Naive thymus-derived CD4-positive, alpha-beta T cell (primary cell): ENCODE data around the gene TRIO. TPM values are rescaled to one million over a fixed set of nuclear protein-coding genes. Genes with fewer than 3 reads are reported as not detected.
A peak's percentile ranks its signal among the peaks of the same experiment; 100 is the strongest.

Experiments
- ATAC-seq: fragments of 150-1000 bp; cut with Tn5 transposase; 2 replicates; pipeline ENCODE4 v1.10.0; 2021; ENCODE audit warnings: mild to moderate bottlenecking, moderate library complexity
- CTCF ChIA-PET: fragments of 350-600 bp; sonication (Branson Sonifier 250); formaldehyde crosslinking; loops from one replicate; lab custom pipeline; 2021; ENCODE audit warnings: antibody characterized with exemption; lab: Charles Lee
- POLR2A ChIA-PET: fragments of 350-600 bp; sonication (Branson Sonifier 250); formaldehyde crosslinking; loops from one replicate; lab custom pipeline; 2021; ENCODE audit warnings: antibody characterized with exemption, inconsistent platforms; lab: Charles Lee
- DNase-seq, 9 donors: peaks; one replicate each; pipeline versions ENCODE4 v3.0.0 to v3.0.0-alpha.2; 2020 to 2022; ENCODE audit warnings: mixed read lengths in 1 of 9
- H3K27ac ChIP-seq: one replicate; pipeline ENCODE4 v1.7.0; 2013; ENCODE audit warnings: mild to moderate bottlenecking, low read depth, low read length, moderate library complexity
- H3K27me3 ChIP-seq, 2 donors: one replicate each; pipeline ENCODE4 v1.7.0; 2013; ENCODE audit warnings: low read length in 2 of 2, mild to moderate bottlenecking in 2 of 2, moderate library complexity in 2 of 2; ENCODE audit not compliant: control insufficient read depth in 2 of 2, insufficient read depth in 2 of 2
- H3K36me3 ChIP-seq, 3 experiments: 1 replicate in 2 of 3; 2 replicates in 1 of 3; pipeline ENCODE4 v1.7.0; 2013; ENCODE audit warnings: low read length in 3 of 3, mild to moderate bottlenecking in 3 of 3, moderate library complexity in 1 of 3; ENCODE audit not compliant: insufficient read depth in 3 of 3, control insufficient read depth in 2 of 3
- H3K4me1 ChIP-seq, 2 donors: one replicate each; pipeline ENCODE4 v1.7.0; 2013; ENCODE audit warnings: low read length in 2 of 2, mild to moderate bottlenecking in 2 of 2, moderate library complexity in 1 of 2; ENCODE audit not compliant: control insufficient read depth in 2 of 2, insufficient read depth in 2 of 2
- H3K4me3 ChIP-seq: 2 replicates; pipeline ENCODE4 v1.7.0; 2013; ENCODE audit warnings: mild to moderate bottlenecking, low read length
- H3K9me3 ChIP-seq, 3 experiments: 1 replicate in 2 of 3; 2 replicates in 1 of 3; pipeline ENCODE4 v1.7.0; 2013; ENCODE audit warnings: low read length in 3 of 3; ENCODE audit not compliant: control insufficient read depth in 2 of 3
- H3K27ac Mint-ChIP-seq, 9 donors: one replicate each; pipeline ENCODE4 v1.8.0; 2020 to 2022; ENCODE audit warnings: mixed read lengths in 9 of 9, mild to moderate bottlenecking in 8 of 9, moderate library complexity in 5 of 9, inconsistent platforms in 2 of 9
- H3K27me3 Mint-ChIP-seq, 5 donors: one replicate each; pipeline ENCODE4 v1.8.0; 2021 to 2022; ENCODE audit warnings: mixed read lengths in 5 of 5, mild to moderate bottlenecking in 1 of 5
- H3K36me3 Mint-ChIP-seq, 5 donors: one replicate each; pipeline ENCODE4 v1.8.0; 2020 to 2022; ENCODE audit warnings: mixed read lengths in 5 of 5, mild to moderate bottlenecking in 3 of 5, inconsistent platforms in 1 of 5
- H3K4me1 Mint-ChIP-seq, 7 donors: one replicate each; pipeline ENCODE4 v1.8.0; 2020 to 2022; ENCODE audit warnings: mixed read lengths in 7 of 7, mild to moderate bottlenecking in 3 of 7, inconsistent platforms in 1 of 7
- H3K4me3 Mint-ChIP-seq, 10 donors: one replicate each; pipeline ENCODE4 v1.8.0; 2020 to 2022; ENCODE audit warnings: mild to moderate bottlenecking in 10 of 10, mixed read lengths in 10 of 10, moderate library complexity in 6 of 10, inconsistent platforms in 2 of 10
- H3K9me3 Mint-ChIP-seq, 11 donors: one replicate each; pipeline ENCODE4 v1.8.0; 2020 to 2022; ENCODE audit warnings: mixed read lengths in 11 of 11, mild to moderate bottlenecking in 4 of 11, inconsistent platforms in 1 of 11, moderate library complexity in 1 of 11
- intact Hi-C, 2 donors: fragments of 100-400 bp; cut with micrococcal nuclease; formaldehyde crosslinking; loops; one replicate each; pipeline ENCODE4 v1.15.1; 2023
- polyA plus RNA-seq, 2 donors: library from polyadenylated mRNA; unstranded; fragments of 300-500 nt; fragmentation: Illumina TruSeq; gene quantifications; one replicate each; pipeline ENCODE4 v1.2.3, GENCODE V29; 2021
- total RNA-seq, 6 experiments: library from RNA in 5 of 6; stranded (reverse) in 5 of 6; gene quantifications; 1 replicate in 5 of 6; 2 replicates in 1 of 6; pipeline ENCODE4 v1.2.3 and lab custom pipeline; 2021 to 2026

TRIO gene
- total and polyA plus RNA-seq, 7 experiments from 2014 or later: 0.16 to 45.9 (median 5.7) TPM

DNA sequence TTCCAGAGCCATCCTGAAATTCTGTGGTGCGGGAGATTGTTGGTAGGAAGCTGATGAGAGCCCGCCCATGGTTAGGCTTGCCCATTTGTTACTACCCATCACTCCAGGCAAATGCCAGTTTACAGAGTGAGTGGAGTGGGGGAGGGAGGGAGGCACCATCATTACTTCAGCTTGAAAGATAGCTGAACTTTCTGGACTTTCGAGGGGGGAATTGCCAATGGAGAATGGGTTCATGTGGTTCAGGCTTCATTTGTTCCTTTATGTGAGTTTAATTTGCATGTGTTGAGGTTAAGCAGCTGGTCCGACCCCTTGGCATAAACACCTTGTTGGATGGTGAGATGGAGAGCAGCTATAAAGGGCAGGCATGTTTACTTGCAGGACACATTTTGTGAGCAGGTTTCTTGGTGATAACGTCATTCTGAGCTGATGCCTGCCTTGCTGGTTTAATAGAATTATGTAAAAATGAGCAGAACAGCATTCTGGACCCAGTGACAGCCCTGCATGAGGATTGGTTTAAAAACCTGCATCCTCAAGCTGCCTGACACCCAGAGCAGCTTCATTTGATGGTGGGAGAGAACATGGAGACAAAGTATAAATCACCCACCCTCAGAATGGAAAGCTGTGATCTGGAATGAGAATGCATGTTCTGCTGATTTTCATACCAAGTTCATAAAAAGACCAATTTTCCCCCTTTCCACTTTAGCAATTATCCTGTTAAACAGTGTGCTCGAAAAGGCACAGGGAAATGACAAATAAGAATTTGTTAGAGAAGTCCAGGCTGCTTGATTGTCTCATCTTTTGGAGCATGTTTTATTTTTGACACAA lies 106.3 kb downstream of the TRIO start:
- Mint-ChIP-seq H3K4me3 (no peak overlapping the region), H3K27me3 (peaks cover 0 to 23% (median 10%) of the 10 kb centered on the region in 5 donors), H3K36me3 (no peaks in the 10 kb centered on the region), H3K27ac (no peak overlapping the region), H3K9me3 (no peaks in the 10 kb centered on the region), H3K4me1 (peaks cover 0 to 6% (median 0%) of the 10 kb centered on the region in 7 donors)
- Histone ChIP-seq H3K9me3 (no peaks in the 10 kb centered on the region), H3K36me3 (no peaks in the 10 kb centered on the region), H3K4me3 (no peak overlapping the region), H3K27ac (no peak overlapping the region), H3K27me3 (no peaks in the 10 kb centered on the region), H3K4me1 (no peaks in the 10 kb centered on the region)
- ATAC-seq (no peak), DNase-seq (no peak)
- CTCF ChIA-PET: no interaction called here
- intact Hi-C loops: no loop called here
- POLR2A ChIA-PET: no interaction called here

DNA sequence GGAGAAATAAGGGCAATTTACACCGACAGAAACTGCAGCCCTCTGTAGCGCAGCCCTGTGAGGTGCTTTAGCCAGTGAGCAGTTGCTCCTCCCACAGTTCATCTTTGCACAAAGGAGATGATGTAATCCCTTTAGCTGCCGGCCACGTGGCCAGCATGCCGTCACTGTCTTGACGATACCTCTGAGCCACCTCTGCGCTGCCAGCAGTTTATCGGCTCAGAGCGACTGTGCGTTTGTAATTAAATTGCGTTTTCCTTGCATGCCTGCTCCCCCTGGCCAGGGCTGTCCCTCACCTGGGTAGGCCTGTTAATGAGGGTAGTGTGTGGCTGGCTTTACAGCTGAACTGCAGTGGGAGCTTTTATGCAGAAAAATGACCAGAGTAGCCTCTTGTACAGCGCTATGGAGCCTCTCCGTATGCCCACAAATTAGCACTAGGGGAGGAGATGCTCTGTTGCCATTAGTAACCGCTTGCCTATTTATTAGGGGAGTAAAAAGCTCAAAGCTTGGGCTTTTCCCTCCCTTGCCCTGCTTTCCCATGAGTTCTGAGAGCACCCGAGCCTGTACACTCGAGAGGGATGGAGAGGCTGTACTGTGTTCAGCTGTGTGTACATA lies 107.0 kb downstream of the TRIO start:
- Mint-ChIP-seq H3K36me3 (no peaks in the 10 kb centered on the region), H3K4me1 (peaks cover 0 to 6% (median 0%) of the 10 kb centered on the region in 7 donors), H3K4me3 (no peak overlapping the region), H3K27ac (no peak overlapping the region), H3K27me3 (peaks cover 0 to 23% (median 10%) of the 10 kb centered on the region in 5 donors), H3K9me3 (no peaks in the 10 kb centered on the region)
- intact Hi-C loops: no loop called here
- ATAC-seq (peak; percentile 50), DNase-seq (no peak)
- no peaks in the 10 kb centered on the region for H3K4me1 ChIP-seq
- H3K9me3 ChIP-seq: no peaks in the 10 kb centered on the region
- no peaks in the 10 kb centered on the region for H3K27me3 ChIP-seq
- POLR2A ChIA-PET: no interaction called here
- no peak overlapping the region for H3K27ac ChIP-seq
- H3K36me3 ChIP-seq: no peaks in the 10 kb centered on the region
- CTCF ChIA-PET: no interaction called here
- H3K4me3 ChIP-seq: no peak overlapping the region

DNA sequence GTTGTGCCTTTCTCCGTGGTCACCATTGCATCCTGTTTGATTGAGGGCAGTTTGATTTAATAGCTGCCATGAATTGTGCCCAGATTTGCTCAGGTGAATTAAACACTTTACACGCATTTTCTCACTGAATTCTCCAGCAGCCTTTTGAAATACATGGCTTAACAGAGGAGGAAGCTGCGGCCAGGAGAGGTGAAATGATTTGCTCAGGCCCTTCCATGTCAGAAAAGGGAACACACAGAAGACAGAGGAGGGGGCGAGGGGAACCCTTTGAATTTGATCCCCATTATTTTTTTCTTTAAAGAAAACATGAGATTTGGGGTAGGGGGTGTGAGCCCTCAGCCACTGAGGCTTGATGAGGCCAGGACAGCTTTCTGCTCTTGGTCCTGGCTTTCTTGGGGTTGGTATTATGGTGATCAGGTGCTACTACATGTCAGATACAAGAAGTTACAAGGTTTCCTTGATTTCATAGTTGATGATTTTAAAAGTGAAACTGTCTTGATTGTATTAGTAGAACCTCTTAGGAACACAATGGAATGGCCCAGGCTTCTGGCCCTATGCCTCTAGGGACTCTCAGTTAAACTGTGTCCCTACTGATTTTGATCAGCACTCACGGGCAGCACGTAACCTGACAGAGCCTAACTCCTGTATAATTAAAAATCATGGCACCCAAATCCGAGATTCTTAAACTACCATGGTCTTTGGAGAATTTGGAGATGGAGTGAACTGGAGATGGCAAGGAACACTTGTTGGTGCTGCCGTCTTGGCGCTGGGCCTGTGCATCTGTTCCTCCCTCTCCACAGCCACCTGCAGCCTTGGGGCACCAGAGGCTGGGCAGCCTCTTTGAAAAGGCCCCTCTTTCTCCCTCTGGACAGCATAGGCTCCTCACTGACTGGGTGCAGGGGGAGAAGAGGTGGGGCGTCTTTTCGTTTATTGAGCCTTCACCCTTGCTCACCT lies 107.9 kb downstream of the TRIO start:
- H3K27me3 Mint-ChIP-seq: peaks cover 0 to 26% (median 10%) of the 10 kb centered on the region in 5 donors
- DNase-seq (no peak), ATAC-seq (peak; percentile 60)
- no peak overlapping the region for H3K4me3 Mint-ChIP-seq
- peaks cover 0 to 4% (median 3%) of the 10 kb centered on the region in 11 donors for H3K9me3 Mint-ChIP-seq
- peak overlapping the region in 1 of 9 donors; percentile 49 for H3K27ac Mint-ChIP-seq
- intact Hi-C loops: no loop called here
- Histone ChIP-seq H3K36me3 (no peaks in the 10 kb centered on the region), H3K4me3 (no peak overlapping the region), H3K4me1 (no peaks in the 10 kb centered on the region), H3K27me3 (no peaks in the 10 kb centered on the region), H3K27ac (no peak overlapping the region), H3K9me3 (no peaks in the 10 kb centered on the region)
- no peaks in the 10 kb centered on the region for H3K36me3 Mint-ChIP-seq
- ChIA-PET POLR2A (no interaction called here), CTCF (no interaction called here)
- peaks cover 0 to 6% (median 0%) of the 10 kb centered on the region in 7 donors for H3K4me1 Mint-ChIP-seq

DNA sequence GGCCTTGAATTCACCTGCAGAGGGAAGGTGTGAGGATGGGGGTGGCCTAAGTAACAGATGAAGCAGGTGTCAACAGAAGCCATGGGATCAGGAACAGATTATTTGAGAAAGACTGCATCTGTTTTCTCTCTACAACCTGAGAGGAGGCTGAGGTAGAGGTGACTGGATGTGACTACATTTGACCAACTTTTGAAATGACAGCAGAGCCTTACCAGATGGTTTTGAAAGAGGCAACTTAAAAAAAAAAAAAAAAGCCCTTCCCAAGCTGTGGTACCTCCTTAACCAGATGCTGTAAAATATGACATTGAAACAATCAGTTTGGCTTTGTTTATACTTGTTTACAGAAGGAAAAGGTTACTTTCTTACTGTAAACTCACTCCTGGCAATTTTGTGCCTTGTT lies 108.6 kb downstream of the TRIO start:
- peaks cover 0 to 6% (median 5%) of the 10 kb centered on the region in 11 donors for H3K9me3 Mint-ChIP-seq
- peaks cover 0 to 24% (median 10%) of the 10 kb centered on the region in 5 donors for H3K27me3 Mint-ChIP-seq
- POLR2A ChIA-PET: no interaction called here
- DNase-seq: no peak
- Histone ChIP-seq H3K27ac (no peak overlapping the region), H3K9me3 (no peaks in the 10 kb centered on the region), H3K4me3 (no peak overlapping the region), H3K4me1 (no peaks in the 10 kb centered on the region), H3K27me3 (no peaks in the 10 kb centered on the region), H3K36me3 (no peaks in the 10 kb centered on the region)
- ATAC-seq: no peak
- CTCF ChIA-PET: no interaction called here
- H3K4me1 Mint-ChIP-seq: peaks cover 0 to 6% (median 0%) of the 10 kb centered on the region in 7 donors
- no peaks in the 10 kb centered on the region for H3K36me3 Mint-ChIP-seq
- peak overlapping the region in 1 of 9 donors; percentile 49 for H3K27ac Mint-ChIP-seq
- H3K4me3 Mint-ChIP-seq: no peak overlapping the region
- intact Hi-C loops: no loop called here

DNA sequence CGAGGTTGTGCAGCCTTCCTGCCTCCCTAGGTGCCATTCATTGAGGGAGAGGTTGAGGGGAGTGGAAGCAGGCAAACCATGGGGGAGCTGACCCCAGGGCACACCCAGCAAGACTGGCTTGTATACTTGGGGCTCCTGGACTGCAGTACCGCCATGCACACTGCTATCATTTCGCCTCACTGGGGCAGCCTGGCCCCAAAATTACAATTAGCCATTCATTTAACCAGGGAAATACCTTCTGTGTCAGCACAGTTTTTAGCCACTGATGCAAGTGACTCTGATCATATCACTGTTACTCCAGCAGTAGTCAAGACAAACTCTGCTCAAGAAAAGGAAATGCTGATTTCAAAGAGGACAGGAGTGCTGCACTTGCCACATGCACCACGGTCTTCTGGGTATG lies 109.7 kb downstream of the TRIO start:
- ATAC-seq (no peak), DNase-seq (no peak)
- H3K9me3 Mint-ChIP-seq: peaks cover 0 to 6% (median 5%) of the 10 kb centered on the region in 11 donors
- H3K27ac ChIP-seq: no peak overlapping the region
- ChIA-PET CTCF (no interaction called here), POLR2A (no interaction called here)
- H3K4me3 ChIP-seq: no peak overlapping the region
- no peaks in the 10 kb centered on the region for H3K27me3 ChIP-seq
- no peak overlapping the region for H3K4me3 Mint-ChIP-seq
- no peaks in the 10 kb centered on the region for H3K36me3 Mint-ChIP-seq
- H3K4me1 ChIP-seq: no peaks in the 10 kb centered on the region
- intact Hi-C loops: no loop called here
- H3K36me3 ChIP-seq: no peaks in the 10 kb centered on the region
- no peak overlapping the region for H3K27ac Mint-ChIP-seq
- H3K27me3 Mint-ChIP-seq: peaks cover 0 to 27% (median 10%) of the 10 kb centered on the region in 5 donors
- no peaks in the 10 kb centered on the region for H3K9me3 ChIP-seq
- H3K4me1 Mint-ChIP-seq: peaks cover 0 to 6% (median 0%) of the 10 kb centered on the region in 7 donors

DNA sequence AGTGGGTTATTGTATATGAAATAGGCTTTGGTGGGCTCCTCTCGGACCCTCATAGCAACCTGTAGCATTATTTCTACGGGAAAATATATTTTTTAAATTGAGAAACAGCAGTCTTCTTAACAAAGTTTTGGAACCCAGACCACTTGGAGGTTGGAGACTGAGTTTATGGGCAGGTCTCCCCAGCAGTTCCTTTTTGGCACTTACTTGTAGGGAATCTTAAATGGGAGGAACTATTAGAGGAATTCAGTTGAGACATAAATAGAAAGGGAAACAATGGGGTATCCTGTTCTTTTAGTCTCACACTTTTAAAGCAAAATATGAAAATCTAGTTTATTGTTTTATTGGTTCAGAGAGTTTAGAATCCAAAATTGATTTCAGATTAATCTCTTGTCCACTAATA lies 111.5 kb downstream of the TRIO start:
- H3K4me3 Mint-ChIP-seq: no peak overlapping the region
- CTCF ChIA-PET: no interaction called here
- Histone ChIP-seq H3K4me1 (no peaks in the 10 kb centered on the region), H3K27ac (no peak overlapping the region), H3K4me3 (no peak overlapping the region), H3K27me3 (no peaks in the 10 kb centered on the region), H3K36me3 (no peaks in the 10 kb centered on the region), H3K9me3 (no peaks in the 10 kb centered on the region)
- peaks cover 0 to 6% (median 0%) of the 10 kb centered on the region in 7 donors for H3K4me1 Mint-ChIP-seq
- POLR2A ChIA-PET: no interaction called here
- DNase-seq: no peak
- no peak for ATAC-seq
- H3K36me3 Mint-ChIP-seq: no peaks in the 10 kb centered on the region
- peaks cover 0 to 22% (median 0%) of the 10 kb centered on the region in 5 donors for H3K27me3 Mint-ChIP-seq
- peaks cover 0 to 6% (median 5%) of the 10 kb centered on the region in 11 donors for H3K9me3 Mint-ChIP-seq
- no peak overlapping the region for H3K27ac Mint-ChIP-seq
- intact Hi-C loops: no loop called here
